ENCODE data around the gene POU6F2. TPM values are rescaled to one million over a fixed set of nuclear protein-coding genes. Genes with fewer than 3 reads are reported as not detected.
A peak's percentile ranks its signal among the peaks of the same experiment; 100 is the strongest.

The POU6F2 gene
- total and polyA plus RNA-seq, 5 donors from 2014 or later: not detected

- Mint-ChIP-seq H3K4me3 (no peak overlapping the region), H3K4me1 (no peaks in the 10 kb centered on the region), H3K27ac (no peak overlapping the region), H3K36me3 (no peaks in the 10 kb centered on the region), H3K9me3 (peaks cover 0 to 4% (median 0%) of the 10 kb centered on the region in 7 donors), H3K27me3 (peaks cover 3% of the 10 kb centered on the region)
- Histone ChIP-seq H3K9me3 (ENCODE audit: control insufficient read depth in 2 of 2, low read length in 2 of 2) (no peaks in the 10 kb centered on the region), H3K27me3 (ENCODE audit: control insufficient read depth, insufficient read depth, low read length) (no peaks in the 10 kb centered on the region), H3K27ac (ENCODE audit: insufficient read depth, low read length, poor library complexity, severe bottlenecking) (no peak overlapping the region), H3K36me3 (ENCODE audit: control insufficient read depth, insufficient read depth, low read length) (no peaks in the 10 kb centered on the region), H3K4me3 (ENCODE audit: low read depth, low read length) (no peak overlapping the region), H3K4me1 (ENCODE audit: control insufficient read depth, insufficient read depth, low read length, poor library complexity, severe bottlenecking) (no peaks in the 10 kb centered on the region)
- no peak for ATAC-seq (ENCODE audit: low read depth in 2 of 2)
- no peak for DNase-seq
Observed at GRCh38 chr7:39285256-39285655, 307.5 kb downstream of the POU6F2 start.

- H3K4me3 Mint-ChIP-seq: no peak overlapping the region
- no peak for ATAC-seq (ENCODE audit: low read depth in 2 of 2)
- peaks cover 0 to 4% (median 0%) of the 10 kb centered on the region in 7 donors for H3K9me3 Mint-ChIP-seq
- H3K27ac ChIP-seq (ENCODE audit: insufficient read depth, low read length, poor library complexity, severe bottlenecking): no peak overlapping the region
- DNase-seq: no peak
- no peaks in the 10 kb centered on the region for H3K4me1 Mint-ChIP-seq
- no peaks in the 10 kb centered on the region for H3K27me3 ChIP-seq (ENCODE audit: control insufficient read depth, insufficient read depth, low read length)
- no peaks in the 10 kb centered on the region for H3K9me3 ChIP-seq (ENCODE audit: control insufficient read depth in 2 of 2, low read length in 2 of 2)
- H3K4me1 ChIP-seq (ENCODE audit: control insufficient read depth, insufficient read depth, low read length, poor library complexity, severe bottlenecking): no peaks in the 10 kb centered on the region
- no peaks in the 10 kb centered on the region for H3K27me3 Mint-ChIP-seq
- no peaks in the 10 kb centered on the region for H3K36me3 Mint-ChIP-seq
- no peak overlapping the region for H3K4me3 ChIP-seq (ENCODE audit: low read depth, low read length)
- H3K36me3 ChIP-seq (ENCODE audit: control insufficient read depth, insufficient read depth, low read length): no peaks in the 10 kb centered on the region
- no peak overlapping the region for H3K27ac Mint-ChIP-seq
Observed at GRCh38 chr7:39288303-39288702, 310.6 kb downstream of the POU6F2 start.

DNA sequence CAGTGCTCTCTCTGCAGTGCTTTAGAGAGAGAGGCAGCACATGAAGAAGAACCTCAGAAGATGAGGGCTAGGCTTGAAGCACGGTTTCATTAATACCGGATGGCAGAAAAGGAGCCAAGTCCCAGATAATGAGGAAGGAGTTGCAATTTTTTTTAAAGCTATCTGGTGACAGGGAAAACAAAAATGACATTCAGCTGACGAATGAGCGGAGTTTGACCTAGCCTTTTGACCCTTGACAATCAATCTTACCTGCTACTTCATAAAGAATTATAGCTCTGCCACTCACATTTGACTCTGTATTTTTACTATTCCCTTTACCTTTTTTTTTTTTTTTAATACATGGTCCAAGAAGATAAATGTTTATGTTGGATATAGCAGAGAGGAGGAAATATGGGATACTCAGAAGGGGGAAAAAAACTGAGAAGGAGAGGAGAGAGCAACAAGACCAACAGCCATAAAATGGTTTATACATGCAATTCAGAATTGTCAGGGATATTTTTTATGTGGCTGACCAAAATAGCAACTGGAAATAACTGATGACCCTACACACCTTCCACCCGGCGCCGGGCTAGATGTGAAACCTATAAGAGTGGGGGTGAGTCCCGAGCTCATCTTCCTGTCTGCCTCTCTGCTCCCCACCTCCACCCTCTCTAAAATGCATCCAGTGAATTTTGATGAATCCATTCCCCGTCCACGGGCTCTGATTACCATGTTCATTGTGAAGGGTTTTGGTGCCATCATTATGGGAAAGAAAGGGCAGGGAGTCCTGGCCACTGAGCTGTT is 314.1 kb downstream of the POU6F2 start:
- H3K36me3 ChIP-seq (ENCODE audit: control insufficient read depth, insufficient read depth, low read length): no peaks in the 10 kb centered on the region
- ATAC-seq (ENCODE audit: low read depth in 2 of 2) (no peak), DNase-seq (no peak)
- no peak overlapping the region for H3K27ac ChIP-seq (ENCODE audit: insufficient read depth, low read length, poor library complexity, severe bottlenecking)
- no peak overlapping the region for H3K4me3 ChIP-seq (ENCODE audit: low read depth, low read length)
- H3K4me1 ChIP-seq (ENCODE audit: control insufficient read depth, insufficient read depth, low read length, poor library complexity, severe bottlenecking): no peaks in the 10 kb centered on the region
- Mint-ChIP-seq H3K36me3 (no peaks in the 10 kb centered on the region), H3K9me3 (peaks cover 0 to 2% (median 0%) of the 10 kb centered on the region in 7 donors), H3K27ac (no peak overlapping the region), H3K4me3 (no peak overlapping the region), H3K27me3 (peaks cover 5% of the 10 kb centered on the region), H3K4me1 (no peaks in the 10 kb centered on the region)
- no peaks in the 10 kb centered on the region for H3K27me3 ChIP-seq (ENCODE audit: control insufficient read depth, insufficient read depth, low read length)
- H3K9me3 ChIP-seq (ENCODE audit: control insufficient read depth in 2 of 2, low read length in 2 of 2): no peaks in the 10 kb centered on the region

GRCh38 chr7:39293056-39293823 is 315.5 kb downstream of the POU6F2 start:
- no peak for DNase-seq
- H3K27ac Mint-ChIP-seq: no peak overlapping the region
- H3K9me3 ChIP-seq (ENCODE audit: control insufficient read depth in 2 of 2, low read length in 2 of 2): no peaks in the 10 kb centered on the region
- H3K4me3 ChIP-seq (ENCODE audit: low read depth, low read length): no peak overlapping the region
- ATAC-seq (ENCODE audit: low read depth in 2 of 2): no peak
- peaks cover 5% of the 10 kb centered on the region for H3K27me3 Mint-ChIP-seq
- H3K9me3 Mint-ChIP-seq: peaks cover 0 to 2% (median 0%) of the 10 kb centered on the region in 7 donors
- H3K4me3 Mint-ChIP-seq: no peak overlapping the region
- H3K4me1 ChIP-seq (ENCODE audit: control insufficient read depth, insufficient read depth, low read length, poor library complexity, severe bottlenecking): no peaks in the 10 kb centered on the region
- no peaks in the 10 kb centered on the region for H3K27me3 ChIP-seq (ENCODE audit: control insufficient read depth, insufficient read depth, low read length)
- no peaks in the 10 kb centered on the region for H3K36me3 Mint-ChIP-seq
- H3K36me3 ChIP-seq (ENCODE audit: control insufficient read depth, insufficient read depth, low read length): no peaks in the 10 kb centered on the region
- no peak overlapping the region for H3K27ac ChIP-seq (ENCODE audit: insufficient read depth, low read length, poor library complexity, severe bottlenecking)
- no peaks in the 10 kb centered on the region for H3K4me1 Mint-ChIP-seq

- Histone ChIP-seq H3K4me1 (ENCODE audit: control insufficient read depth, insufficient read depth, low read length, poor library complexity, severe bottlenecking) (no peaks in the 10 kb centered on the region), H3K27ac (ENCODE audit: insufficient read depth, low read length, poor library complexity, severe bottlenecking) (no peak overlapping the region), H3K4me3 (ENCODE audit: low read depth, low read length) (no peak overlapping the region), H3K36me3 (ENCODE audit: control insufficient read depth, insufficient read depth, low read length) (no peaks in the 10 kb centered on the region), H3K27me3 (ENCODE audit: control insufficient read depth, insufficient read depth, low read length) (no peaks in the 10 kb centered on the region), H3K9me3 (ENCODE audit: control insufficient read depth in 2 of 2, low read length in 2 of 2) (no peaks in the 10 kb centered on the region)
- Mint-ChIP-seq H3K36me3 (no peaks in the 10 kb centered on the region), H3K4me1 (no peaks in the 10 kb centered on the region), H3K27me3 (peaks cover 5% of the 10 kb centered on the region), H3K9me3 (peaks cover 0 to 2% (median 0%) of the 10 kb centered on the region in 7 donors), H3K27ac (no peak overlapping the region), H3K4me3 (no peak overlapping the region)
- DNase-seq (no peak), ATAC-seq (ENCODE audit: low read depth in 2 of 2) (no peak)
Observed at GRCh38 chr7:39294022-39294421, 316.3 kb downstream of the POU6F2 start.

DNA sequence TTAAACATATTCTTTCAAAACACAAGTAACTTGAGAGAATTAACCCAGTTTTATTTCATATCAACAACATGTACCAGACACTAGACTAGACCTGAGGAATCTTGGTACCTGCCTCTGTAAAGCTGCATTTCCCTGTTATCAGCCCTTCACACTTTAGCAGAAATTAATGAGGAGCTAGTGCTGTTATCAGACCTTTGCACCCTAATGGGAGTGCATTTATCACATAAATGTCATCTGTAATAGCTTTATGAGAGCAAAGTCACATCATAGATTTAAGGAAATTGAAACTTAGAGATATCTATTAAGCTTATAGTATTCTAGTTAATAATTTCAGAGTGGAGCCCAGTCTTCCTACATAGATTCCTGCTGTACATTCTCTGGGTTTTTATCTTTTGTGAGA is 318.1 kb downstream of the POU6F2 start:
- no peak overlapping the region for H3K4me3 ChIP-seq (ENCODE audit: low read depth, low read length)
- H3K4me3 Mint-ChIP-seq: no peak overlapping the region
- H3K36me3 Mint-ChIP-seq: no peaks in the 10 kb centered on the region
- H3K4me1 ChIP-seq (ENCODE audit: control insufficient read depth, insufficient read depth, low read length, poor library complexity, severe bottlenecking): no peaks in the 10 kb centered on the region
- DNase-seq (no peak), ATAC-seq (ENCODE audit: low read depth in 2 of 2) (no peak)
- H3K36me3 ChIP-seq (ENCODE audit: control insufficient read depth, insufficient read depth, low read length): no peaks in the 10 kb centered on the region
- H3K27ac Mint-ChIP-seq: no peak overlapping the region
- H3K4me1 Mint-ChIP-seq: no peaks in the 10 kb centered on the region
- H3K9me3 Mint-ChIP-seq: peaks cover 0 to 2% (median 0%) of the 10 kb centered on the region in 7 donors
- peaks cover 5% of the 10 kb centered on the region for H3K27me3 Mint-ChIP-seq
- no peaks in the 10 kb centered on the region for H3K27me3 ChIP-seq (ENCODE audit: control insufficient read depth, insufficient read depth, low read length)
- no peak overlapping the region for H3K27ac ChIP-seq (ENCODE audit: insufficient read depth, low read length, poor library complexity, severe bottlenecking)
- H3K9me3 ChIP-seq (ENCODE audit: control insufficient read depth in 2 of 2, low read length in 2 of 2): no peaks in the 10 kb centered on the region

DNA sequence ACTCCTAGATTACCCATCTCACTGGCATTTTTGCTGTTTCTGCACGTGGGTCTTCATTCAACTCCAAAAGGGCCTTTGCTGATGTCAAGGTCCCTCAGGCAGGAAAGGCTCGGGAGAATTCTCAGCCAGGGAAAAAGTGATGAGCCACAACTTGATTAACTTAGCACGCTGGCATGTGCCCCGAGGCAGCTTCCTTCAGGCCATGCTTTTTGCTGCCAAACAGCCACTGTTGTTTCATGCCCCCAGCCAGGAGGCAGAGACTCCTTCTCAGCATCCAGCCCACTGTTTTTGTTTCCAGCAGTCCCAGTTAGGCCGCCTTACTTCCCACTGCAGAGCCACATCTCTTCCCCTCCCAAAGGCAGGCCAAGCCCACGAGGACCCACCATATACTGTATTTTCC is 322.0 kb downstream of the POU6F2 start:
- peaks cover 0 to 2% (median 0%) of the 10 kb centered on the region in 7 donors for H3K9me3 Mint-ChIP-seq
- no peaks in the 10 kb centered on the region for H3K9me3 ChIP-seq (ENCODE audit: control insufficient read depth in 2 of 2, low read length in 2 of 2)
- no peaks in the 10 kb centered on the region for H3K4me1 ChIP-seq (ENCODE audit: control insufficient read depth, insufficient read depth, low read length, poor library complexity, severe bottlenecking)
- H3K27ac ChIP-seq (ENCODE audit: insufficient read depth, low read length, poor library complexity, severe bottlenecking): no peak overlapping the region
- H3K4me1 Mint-ChIP-seq: no peaks in the 10 kb centered on the region
- H3K36me3 Mint-ChIP-seq: no peaks in the 10 kb centered on the region
- peaks cover 5% of the 10 kb centered on the region for H3K27me3 Mint-ChIP-seq
- no peak for DNase-seq
- H3K4me3 ChIP-seq (ENCODE audit: low read depth, low read length): no peak overlapping the region
- H3K27me3 ChIP-seq (ENCODE audit: control insufficient read depth, insufficient read depth, low read length): no peaks in the 10 kb centered on the region
- peak overlapping the region in 1 of 3 donors; percentile 52 for H3K27ac Mint-ChIP-seq
- H3K36me3 ChIP-seq (ENCODE audit: control insufficient read depth, insufficient read depth, low read length): no peaks in the 10 kb centered on the region
- H3K4me3 Mint-ChIP-seq: no peak overlapping the region
- no peak for ATAC-seq (ENCODE audit: low read depth in 2 of 2)

Measured in CD4-positive, CD25-positive, alpha-beta regulatory T cell (primary cell).